Measurements from ENCODE around the gene SLC22A31. TPM values are rescaled to one million over a fixed set of nuclear protein-coding genes. Genes with fewer than 3 reads are reported as not detected.

The SLC22A31 gene
- total RNA-seq, 2 experiments from 2014 or later: not detected

DNA sequence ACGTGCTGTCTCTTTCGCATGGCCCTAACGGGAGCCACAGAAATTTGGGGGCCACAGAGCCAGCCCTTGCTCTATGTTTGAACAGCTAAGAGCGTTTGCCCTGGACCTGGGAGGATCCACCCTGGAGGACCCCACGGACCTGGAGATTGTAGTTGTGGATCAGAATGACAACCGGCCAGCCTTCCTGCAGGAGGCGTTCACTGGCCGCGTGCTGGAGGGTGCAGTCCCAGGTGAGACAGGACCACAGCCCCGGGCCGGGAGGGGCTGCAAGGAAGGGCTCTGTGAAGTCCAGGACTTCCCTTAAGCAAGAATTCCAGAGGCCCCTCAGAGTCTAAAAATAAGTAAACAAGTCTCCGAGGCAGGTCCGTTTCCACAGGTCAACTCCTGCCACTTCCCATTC lies 16.9 kb downstream of the SLC22A31 start:
- Histone ChIP-seq H3K9me2 (ENCODE audit: insufficient read depth, low read length) (no peaks in the 10 kb centered on the region), H2AFZ (ENCODE audit: low read length) (no peak overlapping the region), H3K4me2 (ENCODE audit: low read length) (no peak overlapping the region), H3K27ac (ENCODE audit: low read depth, low read length, poor library complexity, severe bottlenecking) (no peak overlapping the region), H3K36me3 (ENCODE audit: insufficient read depth, low read length) (no peaks in the 10 kb centered on the region), H3K4me1 (ENCODE audit: insufficient read depth, low read length, poor library complexity, severe bottlenecking) (no peaks in the 10 kb centered on the region), H3K4me3 (ENCODE audit: low read depth, low read length, poor library complexity, severe bottlenecking) (no peak overlapping the region), H4K20me1 (ENCODE audit: insufficient read depth, low read length) (no peaks in the 10 kb centered on the region), H3K79me2 (ENCODE audit: insufficient read depth, low read depth, low read length) (no peaks in the 10 kb centered on the region), H3K9me3 (ENCODE audit: low read length) (no peaks in the 10 kb centered on the region)
- no TSS peak for BruUV-seq (replicated peaks)
- POLR2A ChIA-PET: interaction anchor here (0.6 kb wide), 1 partner anchor 9 kb away, joined by 3 read pairs; no protein-coding TSS in a partner anchor
- no peak for DNase-seq (ENCODE audit: low spot score)
- TF ChIP-seq, protein P1, sequence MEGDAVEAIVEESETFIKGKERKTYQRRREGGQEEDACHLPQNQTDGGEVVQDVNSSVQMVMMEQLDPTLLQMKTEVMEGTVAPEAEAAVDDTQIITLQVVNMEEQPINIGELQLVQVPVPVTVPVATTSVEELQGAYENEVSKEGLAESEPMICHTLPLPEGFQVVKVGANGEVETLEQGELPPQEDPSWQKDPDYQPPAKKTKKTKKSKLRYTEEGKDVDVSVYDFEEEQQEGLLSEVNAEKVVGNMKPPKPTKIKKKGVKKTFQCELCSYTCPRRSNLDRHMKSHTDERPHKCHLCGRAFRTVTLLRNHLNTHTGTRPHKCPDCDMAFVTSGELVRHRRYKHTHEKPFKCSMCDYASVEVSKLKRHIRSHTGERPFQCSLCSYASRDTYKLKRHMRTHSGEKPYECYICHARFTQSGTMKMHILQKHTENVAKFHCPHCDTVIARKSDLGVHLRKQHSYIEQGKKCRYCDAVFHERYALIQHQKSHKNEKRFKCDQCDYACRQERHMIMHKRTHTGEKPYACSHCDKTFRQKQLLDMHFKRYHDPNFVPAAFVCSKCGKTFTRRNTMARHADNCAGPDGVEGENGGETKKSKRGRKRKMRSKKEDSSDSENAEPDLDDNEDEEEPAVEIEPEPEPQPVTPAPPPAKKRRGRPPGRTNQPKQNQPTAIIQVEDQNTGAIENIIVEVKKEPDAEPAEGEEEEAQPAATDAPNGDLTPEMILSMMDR (conservative IDR thresholded peaks at IDR 0.05; ENCODE audit: low read length): no peak
- no peak for TF ChIP-seq EZH2phosphoT487 (IDR thresholded peaks at IDR 0.05; ENCODE audit: borderline replicate concordance, low read depth, low read length)
- intact Hi-C loops (cut with micrococcal nuclease; ENCODE audit: unreplicated experiment): no loop called here
- CTCF ChIA-PET (ENCODE audit: unreplicated experiment): no interaction called here

GRCh38 chr16:89179656-89180315 lies 20.6 kb downstream of the SLC22A31 start:
- TF ChIP-seq, protein P1 (conservative IDR thresholded peaks at IDR 0.05; ENCODE audit: low read length): no peak
- TF ChIP-seq EZH2phosphoT487 (IDR thresholded peaks at IDR 0.05; ENCODE audit: borderline replicate concordance, low read depth, low read length): no peak
- Histone ChIP-seq H3K4me1 (ENCODE audit: insufficient read depth, low read length, poor library complexity, severe bottlenecking) (no peaks in the 10 kb centered on the region), H2AFZ (ENCODE audit: low read length) (no peak overlapping the region), H3K27ac (ENCODE audit: low read depth, low read length, poor library complexity, severe bottlenecking) (no peak overlapping the region), H3K4me3 (ENCODE audit: low read depth, low read length, poor library complexity, severe bottlenecking) (no peak overlapping the region), H3K9me3 (ENCODE audit: low read length) (no peaks in the 10 kb centered on the region), H3K4me2 (ENCODE audit: low read length) (no peak overlapping the region), H4K20me1 (ENCODE audit: insufficient read depth, low read length) (no peaks in the 10 kb centered on the region), H3K79me2 (ENCODE audit: insufficient read depth, low read depth, low read length) (no peaks in the 10 kb centered on the region), H3K9me2 (ENCODE audit: insufficient read depth, low read length) (no peaks in the 10 kb centered on the region), H3K36me3 (ENCODE audit: insufficient read depth, low read length) (no peaks in the 10 kb centered on the region)
- no TSS peak for BruUV-seq (replicated peaks)
- intact Hi-C loops (cut with micrococcal nuclease; ENCODE audit: unreplicated experiment): no loop called here
- DNase-seq (ENCODE audit: low spot score): no peak
- CTCF ChIA-PET (ENCODE audit: unreplicated experiment): no interaction called here
- POLR2A ChIA-PET: no interaction called here

- Histone ChIP-seq H2AFZ (ENCODE audit: low read length) (no peak overlapping the region), H3K79me2 (ENCODE audit: insufficient read depth, low read depth, low read length) (no peaks in the 10 kb centered on the region), H3K4me3 (ENCODE audit: low read depth, low read length, poor library complexity, severe bottlenecking) (no peak overlapping the region), H3K9me3 (ENCODE audit: low read length) (no peaks in the 10 kb centered on the region), H3K27ac (ENCODE audit: low read depth, low read length, poor library complexity, severe bottlenecking) (no peak overlapping the region), H3K4me2 (ENCODE audit: low read length) (no peak overlapping the region), H3K4me1 (ENCODE audit: insufficient read depth, low read length, poor library complexity, severe bottlenecking) (no peaks in the 10 kb centered on the region), H4K20me1 (ENCODE audit: insufficient read depth, low read length) (no peaks in the 10 kb centered on the region), H3K36me3 (ENCODE audit: insufficient read depth, low read length) (no peaks in the 10 kb centered on the region), H3K9me2 (ENCODE audit: insufficient read depth, low read length) (no peaks in the 10 kb centered on the region)
- ChIA-PET POLR2A (no interaction called here), CTCF (ENCODE audit: unreplicated experiment) (no interaction called here)
- TF ChIP-seq, protein P1 (conservative IDR thresholded peaks at IDR 0.05; ENCODE audit: low read length): no peak
- no peak for TF ChIP-seq EZH2phosphoT487 (IDR thresholded peaks at IDR 0.05; ENCODE audit: borderline replicate concordance, low read depth, low read length)
- no peak for DNase-seq (ENCODE audit: low spot score)
- no TSS peak for BruUV-seq (replicated peaks)
- intact Hi-C loops (cut with micrococcal nuclease; ENCODE audit: unreplicated experiment): no loop called here
Measured at GRCh38 chr16:89179148-89179484, 21.2 kb downstream of the SLC22A31 start.
